GM23338 (cell line): Measurements from ENCODE around the gene AAR2.

Experiments used
- CTCF ChIP-seq, 2 experiments: fragments of 200-600 bp in 1 of 2; sonication (generic) in 1 of 2; conservative IDR thresholded peaks; 2 replicates each; pipeline versions ENCODE4 v1.5.1 to v1.6.1; 2016 to 2017; ENCODE audit warnings: antibody characterized with exemption in 2 of 2, low read depth in 2 of 2, mild to moderate bottlenecking in 2 of 2, moderate library complexity in 1 of 2
- EZH2 ChIP-seq: fragments of 200-600 bp; sonication (generic); IDR thresholded peaks from one replicate; pipeline ENCODE4 v1.8.0; 2017; ENCODE audit warnings: antibody characterized with exemption, mild to moderate bottlenecking, low read depth; ENCODE audit not compliant: unreplicated experiment
- EZH2phosphoT487 ChIP-seq: fragments of 200-600 bp; sonication (generic); IDR thresholded peaks from one replicate; pipeline ENCODE4 v1.8.1; 2018; ENCODE audit warnings: antibody characterized with exemption; ENCODE audit not compliant: unreplicated experiment
- POLR2AphosphoS5 ChIP-seq: IDR thresholded peaks from 2 replicates; pipeline ENCODE4 v1.6.1; 2016; ENCODE audit warnings: antibody characterized with exemption, low read depth
- REST ChIP-seq: IDR thresholded peaks from one replicate; pipeline ENCODE4 v1.6.1; 2018; ENCODE audit warnings: antibody characterized with exemption; ENCODE audit not compliant: unreplicated experiment
- ZNF114 ChIP-seq: fragments of 250-450 bp; sonication (Bioruptor Pico); IDR thresholded peaks from 2 replicates; pipeline ENCODE4 v1.5.0; 2020; ENCODE audit warnings: mild to moderate bottlenecking, moderate library complexity

- TF ChIP-seq CTCF (conservative IDR thresholded peaks at IDR 0.05; ENCODE audit: low read depth in 2 of 2) (no peak), EZH2phosphoT487 (no peak), EZH2 (no peak), POLR2AphosphoS5 (no peak), REST (no peak), ZNF114 (no peak)
These were observed 6.3 kb upstream of the AAR2 start for GRCh38 chr20:36230019-36230418.
